ENCODE results near the gene ABHD12.

ABHD12 gene

DNA sequence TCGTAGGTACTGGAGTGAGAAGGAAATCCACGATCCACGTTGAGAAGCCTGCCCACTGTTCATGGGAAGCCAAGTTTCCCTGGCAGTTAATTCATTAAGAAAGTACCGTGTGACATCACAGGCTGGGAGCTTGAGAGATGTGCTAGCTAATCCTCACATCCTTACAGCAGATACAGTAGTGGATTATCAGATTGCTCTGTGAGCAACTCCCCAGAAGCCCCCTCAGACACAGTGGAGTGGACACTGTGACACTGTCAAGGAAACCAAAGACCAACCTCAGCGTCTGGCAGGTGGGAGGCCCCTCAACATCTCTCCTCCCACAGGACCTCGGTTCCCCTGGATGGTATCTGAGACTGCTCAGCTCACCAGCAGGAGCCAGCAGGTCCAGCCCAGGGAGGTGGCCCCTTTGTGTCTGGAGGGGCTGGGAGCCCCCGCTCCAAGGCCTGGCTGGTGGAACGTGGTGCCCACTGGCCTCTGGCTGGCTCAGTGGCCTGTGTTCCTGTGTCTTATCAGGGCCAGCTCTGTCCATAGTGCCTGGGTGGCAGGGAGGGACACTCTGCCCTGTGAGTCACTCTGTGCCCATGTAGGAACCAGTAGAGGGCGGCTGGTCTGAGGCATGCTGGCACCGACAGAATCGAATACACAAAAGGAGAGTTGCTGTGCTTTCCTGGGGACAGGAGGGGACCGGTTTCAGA is 135.5 kb downstream of the ABHD12 start:
- no peak for DNase-seq
- in situ Hi-C loops (cut with MboI; ENCODE audit: low pct_unique_long_range_greater_than_20kb, low sequenced_read_pairs) = no loop called here

DNA sequence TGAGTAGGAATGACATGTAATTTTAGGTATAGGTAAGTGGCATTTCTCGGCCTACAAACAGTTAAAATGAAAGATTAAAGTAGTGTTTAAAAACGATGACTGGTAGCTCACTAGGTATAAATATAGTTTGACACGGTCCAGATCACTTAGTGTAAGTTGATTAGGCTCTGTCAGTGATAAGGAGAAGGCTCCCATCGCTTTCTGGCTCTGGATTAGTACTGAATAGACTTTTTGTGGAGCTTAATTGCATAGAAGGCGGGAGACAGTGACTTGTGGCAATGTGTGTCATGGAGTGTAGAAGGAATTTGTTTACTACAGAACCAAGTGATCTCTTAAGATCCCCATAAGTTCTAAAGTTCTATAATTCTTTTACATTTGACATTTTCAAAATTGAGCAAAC is 136.1 kb downstream of the ABHD12 start:
- no peak for DNase-seq
- in situ Hi-C loops (cut with MboI; ENCODE audit: low pct_unique_long_range_greater_than_20kb, low sequenced_read_pairs) = no loop called here

- DNase-seq = peak; percentile 30
- in situ Hi-C loops (cut with MboI; ENCODE audit: low pct_unique_long_range_greater_than_20kb, low sequenced_read_pairs) = no loop called here
Measured at GRCh38 chr20:25253606-25254275, 136.9 kb downstream of the ABHD12 start.

DNA sequence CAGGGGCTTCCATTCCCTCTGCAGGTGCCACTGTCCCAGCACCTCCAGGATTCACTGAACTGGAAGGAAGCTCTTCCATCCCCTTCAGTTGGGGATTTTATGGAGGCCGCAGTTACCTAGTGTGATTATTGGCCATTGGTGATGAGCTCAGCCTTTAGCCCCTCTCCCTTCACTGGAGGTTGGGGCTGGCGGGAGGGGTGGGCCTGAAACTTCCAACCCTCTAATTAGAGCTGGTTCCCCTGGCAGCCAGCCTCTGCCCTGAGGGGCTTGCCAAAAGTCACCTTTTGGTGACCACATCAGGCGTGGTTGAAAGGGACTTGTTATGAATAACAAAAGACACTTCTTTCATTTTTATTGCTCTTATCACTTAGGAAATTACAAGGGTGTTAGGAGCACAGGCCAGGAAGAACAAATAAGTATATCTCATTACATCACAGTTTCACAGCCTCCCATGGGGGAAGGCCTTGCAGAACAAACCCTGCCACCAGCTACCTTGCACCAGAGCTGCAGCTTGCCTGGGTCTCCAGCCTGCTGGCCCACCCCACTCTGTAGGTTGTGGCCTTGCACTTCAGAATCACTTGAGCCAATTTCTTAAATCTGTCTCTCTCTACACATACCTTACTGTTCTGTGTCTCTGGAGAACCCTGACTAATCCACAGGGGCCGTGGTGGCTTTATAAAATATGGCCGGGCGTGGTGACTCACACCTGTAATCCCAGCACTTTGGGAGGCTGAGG is 137.8 kb downstream of the ABHD12 start:
- no peak for DNase-seq
- in situ Hi-C loops (cut with MboI; ENCODE audit: low pct_unique_long_range_greater_than_20kb, low sequenced_read_pairs) = no loop called here

GRCh38 chr20:25252230-25252651 is 138.4 kb downstream of the ABHD12 start:
- no peak for DNase-seq
- in situ Hi-C loops (cut with MboI; ENCODE audit: low pct_unique_long_range_greater_than_20kb, low sequenced_read_pairs) = no loop called here

GRCh38 chr20:25251558-25251957 is 139.1 kb downstream of the ABHD12 start:
- in situ Hi-C loops (cut with MboI; ENCODE audit: low pct_unique_long_range_greater_than_20kb, low sequenced_read_pairs) = no loop called here
- DNase-seq = no peak

GRCh38 chr20:25251019-25251418 is 139.6 kb downstream of the ABHD12 start:
- in situ Hi-C loops (cut with MboI; ENCODE audit: low pct_unique_long_range_greater_than_20kb, low sequenced_read_pairs) = no loop called here
- no peak for DNase-seq

GRCh38 chr20:25250508-25250907 is 140.1 kb downstream of the ABHD12 start:
- in situ Hi-C loops (cut with MboI; ENCODE audit: low pct_unique_long_range_greater_than_20kb, low sequenced_read_pairs) = no loop called here
- DNase-seq = no peak

Data from KBM-7 (cell line).